ENCODE data around the gene TREX2. TPM values are rescaled to one million over a fixed set of nuclear protein-coding genes. Genes with fewer than 3 reads are reported as not detected.

TREX2 gene
- total and polyA plus RNA-seq, 2 donors (not counting 1 experiment from before 2014, with no cell fraction given), result 3.3 to 3.8 TPM

- peaks cover 5% of the 10 kb centered on the region for H3K4me1 Mint-ChIP-seq
- WGBS (ENCODE audit: insufficient coverage), result 96% methylated on average over 7 of the region's 12 CpGs
- Histone ChIP-seq H3K79me2 (ENCODE audit: control insufficient read depth, insufficient read depth, low read length) (peaks cover 18% of the 10 kb centered on the region), H3K27ac (ENCODE audit: low read length in 2 of 2) (no peak overlapping the region), H3K9me3 (ENCODE audit: control extremely low read depth in 1 of 3, control insufficient read depth in 2 of 3, insufficient read depth in 1 of 3, low read length in 2 of 3) (no peaks in the 10 kb centered on the region), H2AFZ (ENCODE audit: insufficient read depth, low read depth, low read length, poor library complexity, severe bottlenecking) (no peak overlapping the region), H3K4me3 (ENCODE audit: control extremely low read depth in 1 of 5, extremely low read depth in 1 of 5, insufficient read depth in 1 of 5, low read depth in 2 of 5, low read length in 4 of 5) (no peak overlapping the region), H3K27me3 (replicated peaks in 1 of 4; ENCODE audit: control extremely low read depth in 1 of 4, control insufficient read depth in 3 of 4, insufficient read depth in 4 of 4, low read length in 3 of 4) (no peaks in the 10 kb centered on the region), H3K36me3 (replicated peaks in 1 of 2; ENCODE audit: control extremely low read depth in 1 of 2, control insufficient read depth in 1 of 2, extremely low read depth in 1 of 2, insufficient read depth in 2 of 2, low read length in 1 of 2) (peaks cover 0 to 4% of the 10 kb centered on the region in 2 experiments), H4K20me1 (ENCODE audit: control insufficient read depth, insufficient read depth, low read length, poor library complexity, severe bottlenecking) (no peaks in the 10 kb centered on the region), H3K4me1 (ENCODE audit: control insufficient read depth in 2 of 2, insufficient read depth in 2 of 2, low read length in 2 of 2) (no peaks in the 10 kb centered on the region), H3K4me2 (replicated peaks; ENCODE audit: low read depth, low read length, poor library complexity, severe bottlenecking) (no peak overlapping the region), H3K9ac (ENCODE audit: low read length) (no peak overlapping the region)
- H3K27ac Mint-ChIP-seq, result no peak overlapping the region
- TF ChIP-seq CTCF (IDR thresholded peaks at IDR 0.05) (no peak), EZH2 (IDR thresholded peaks at IDR 0.05; ENCODE audit: borderline replicate concordance, insufficient read depth, low read depth, low read length, poor library complexity, severe bottlenecking) (no peak)
- intact Hi-C loops (cut with micrococcal nuclease), result no loop called here
- ATAC-seq (ENCODE audit: low read depth) (no peak), DNase-seq (no peak)
- CTCF ChIA-PET, result no interaction called here
- POLR2A ChIA-PET, result no interaction called here
- H3K9me3 Mint-ChIP-seq (ENCODE audit: insufficient read depth), result no peaks in the 10 kb centered on the region
- no peak overlapping the region for H3K4me3 Mint-ChIP-seq
- H3K27me3 Mint-ChIP-seq, result no peaks in the 10 kb centered on the region
These were observed 17.7 kb upstream of the TREX2 start for GRCh38 chrX:153463556-153463955.

- Histone ChIP-seq H4K20me1 (ENCODE audit: control insufficient read depth, insufficient read depth, low read length, poor library complexity, severe bottlenecking) (no peaks in the 10 kb centered on the region), H2AFZ (ENCODE audit: insufficient read depth, low read depth, low read length, poor library complexity, severe bottlenecking) (no peak overlapping the region), H3K4me1 (ENCODE audit: control insufficient read depth in 2 of 2, insufficient read depth in 2 of 2, low read length in 2 of 2) (no peaks in the 10 kb centered on the region), H3K36me3 (replicated peaks in 1 of 2; ENCODE audit: control extremely low read depth in 1 of 2, control insufficient read depth in 1 of 2, extremely low read depth in 1 of 2, insufficient read depth in 2 of 2, low read length in 1 of 2) (peaks cover 0 to 4% of the 10 kb centered on the region in 2 experiments), H3K9me3 (ENCODE audit: control extremely low read depth in 1 of 3, control insufficient read depth in 2 of 3, insufficient read depth in 1 of 3, low read length in 2 of 3) (no peaks in the 10 kb centered on the region), H3K4me2 (replicated peaks; ENCODE audit: low read depth, low read length, poor library complexity, severe bottlenecking) (no peak overlapping the region), H3K79me2 (ENCODE audit: control insufficient read depth, insufficient read depth, low read length) (peaks cover 12% of the 10 kb centered on the region), H3K4me3 (ENCODE audit: control extremely low read depth in 1 of 5, extremely low read depth in 1 of 5, insufficient read depth in 1 of 5, low read depth in 2 of 5, low read length in 4 of 5) (no peak overlapping the region), H3K27ac (ENCODE audit: low read length in 2 of 2) (no peak overlapping the region), H3K9ac (ENCODE audit: low read length) (no peak overlapping the region), H3K27me3 (replicated peaks in 1 of 4; ENCODE audit: control extremely low read depth in 1 of 4, control insufficient read depth in 3 of 4, insufficient read depth in 4 of 4, low read length in 3 of 4) (no peaks in the 10 kb centered on the region)
- Mint-ChIP-seq H3K4me1 (peaks cover 5% of the 10 kb centered on the region), H3K4me3 (no peak overlapping the region), H3K27ac (no peak overlapping the region), H3K9me3 (ENCODE audit: insufficient read depth) (no peaks in the 10 kb centered on the region), H3K27me3 (no peaks in the 10 kb centered on the region)
- ATAC-seq (ENCODE audit: low read depth) (no peak), DNase-seq (no peak)
- TF ChIP-seq EZH2 (IDR thresholded peaks at IDR 0.05; ENCODE audit: borderline replicate concordance, insufficient read depth, low read depth, low read length, poor library complexity, severe bottlenecking) (no peak), CTCF (IDR thresholded peaks at IDR 0.05) (no peak)
- ChIA-PET POLR2A (no interaction called here), CTCF (no interaction called here)
- intact Hi-C loops (cut with micrococcal nuclease), result no loop called here
- 100% methylated on average over 2 of the region's 6 CpGs for WGBS (ENCODE audit: insufficient coverage)
These were observed 17.2 kb upstream of the TREX2 start for GRCh38 chrX:153463031-153463430.
